ENCODE measurements around the gene LRP6. TPM values are rescaled to one million over a fixed set of nuclear protein-coding genes. Genes with fewer than 3 reads are reported as not detected.

The LRP6 gene
- total and polyA plus RNA-seq, 3 donors from 2014 or later: 11.5 to 42.6 (median 39.3) TPM

DNA sequence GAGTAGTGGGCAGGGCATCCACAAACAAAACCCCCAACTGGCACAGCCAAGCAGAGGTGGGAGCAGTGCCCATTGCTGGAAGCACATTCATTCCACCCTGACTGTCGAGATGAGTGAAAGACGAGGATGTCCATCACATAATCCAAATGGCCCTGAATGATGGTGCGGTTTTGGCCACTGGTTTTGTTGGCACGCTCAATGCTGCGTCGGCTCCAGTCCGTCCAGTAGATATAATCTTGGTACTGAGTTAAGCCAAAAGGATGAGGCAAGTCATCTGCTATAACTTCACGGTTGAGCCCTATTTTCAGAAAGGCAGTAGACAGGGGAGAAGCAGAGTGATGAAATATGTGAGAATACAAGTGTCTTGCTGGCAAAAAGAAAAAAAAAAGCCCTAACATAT lies 108.0 kb downstream of the LRP6 start:
- H3K27me3 ChIP-seq: no peaks in the 10 kb centered on the region
- no peaks in the 10 kb centered on the region for H3K4me1 ChIP-seq
- intact Hi-C loops (cut with DNase I; ENCODE audit: low total_unique reads): no loop called here
- H3K36me3 ChIP-seq (ENCODE audit: low read depth, missing control alignments): no peaks in the 10 kb centered on the region
- TF ChIP-seq POLR2A (IDR thresholded peaks at IDR 0.05): no peak
- no peak for TF ChIP-seq CTCF (IDR thresholded peaks at IDR 0.05)
- WGBS, 2 donors: 88 to 90% methylated on average over 8 of the region's 8 CpGs
- no peak overlapping the region for H3K4me3 ChIP-seq
- no peak overlapping the region for H3K27ac ChIP-seq
- DNase-seq: no peak
- no peaks in the 10 kb centered on the region for H3K9me3 ChIP-seq

- no peak overlapping the region for H3K27ac ChIP-seq
- WGBS, 2 donors: 89 to 94% methylated on average over 1 of the region's 1 CpG
Observed at GRCh38 chr12:12157424-12157823, 109.4 kb downstream of the LRP6 start.

DNA sequence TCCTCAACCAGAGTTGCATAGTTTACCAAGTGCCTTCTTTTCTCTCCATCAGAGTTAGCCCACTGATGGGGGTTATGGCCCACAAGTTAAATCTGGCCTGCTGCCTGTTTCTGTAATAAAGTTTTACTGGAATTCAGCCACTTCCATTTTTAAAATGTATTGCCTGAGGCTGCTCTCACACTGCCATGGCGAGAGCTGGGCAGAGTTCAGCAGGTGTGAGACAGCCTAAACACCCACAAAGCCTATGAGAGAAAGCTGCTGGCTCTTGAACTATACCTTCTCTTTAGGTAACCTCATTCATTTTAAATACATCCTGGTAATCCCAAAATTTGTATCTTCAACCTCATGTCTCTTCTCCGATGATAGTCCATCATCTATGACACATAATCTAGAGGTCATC lies 110.0 kb downstream of the LRP6 start:
- Histone ChIP-seq H3K9me3 (no peaks in the 10 kb centered on the region), H3K27me3 (no peaks in the 10 kb centered on the region), H3K27ac (no peak overlapping the region), H3K4me1 (no peaks in the 10 kb centered on the region), H3K4me3 (no peak overlapping the region), H3K36me3 (ENCODE audit: low read depth, missing control alignments) (no peaks in the 10 kb centered on the region)
- TF ChIP-seq POLR2A (IDR thresholded peaks at IDR 0.05) (no peak), CTCF (IDR thresholded peaks at IDR 0.05) (no peak)
- 92 to 97% methylated on average over 2 of the region's 2 CpGs for WGBS, 2 donors
- intact Hi-C loops (cut with DNase I; ENCODE audit: low total_unique reads): no loop called here
- no peak for DNase-seq

More at GRCh38 chr12:12157424-12157823, 109.4 kb downstream of the LRP6 start:
- intact Hi-C loops (cut with DNase I; ENCODE audit: low total_unique reads): no loop called here
- H3K4me1 ChIP-seq: no peaks in the 10 kb centered on the region
- no peak overlapping the region for H3K4me3 ChIP-seq
- no peak for DNase-seq
- H3K9me3 ChIP-seq: no peaks in the 10 kb centered on the region
- no peaks in the 10 kb centered on the region for H3K27me3 ChIP-seq
- TF ChIP-seq CTCF (IDR thresholded peaks at IDR 0.05): no peak
- no peak for TF ChIP-seq POLR2A (IDR thresholded peaks at IDR 0.05)
- no peaks in the 10 kb centered on the region for H3K36me3 ChIP-seq (ENCODE audit: low read depth, missing control alignments)

- Histone ChIP-seq H3K27me3 (no peaks in the 10 kb centered on the region), H3K27ac (no peak overlapping the region), H3K4me3 (no peak overlapping the region), H3K4me1 (no peaks in the 10 kb centered on the region), H3K9me3 (no peaks in the 10 kb centered on the region), H3K36me3 (ENCODE audit: low read depth, missing control alignments) (no peaks in the 10 kb centered on the region)
- WGBS, 2 donors: 89 to 92% methylated on average over 6 of the region's 6 CpGs
- DNase-seq: no peak
- intact Hi-C loops (cut with DNase I; ENCODE audit: low total_unique reads): no loop called here
- TF ChIP-seq CTCF (IDR thresholded peaks at IDR 0.05): no peak
- TF ChIP-seq POLR2A (IDR thresholded peaks at IDR 0.05): no peak
Observed at GRCh38 chr12:12156116-12156515, 110.7 kb downstream of the LRP6 start.

DNA sequence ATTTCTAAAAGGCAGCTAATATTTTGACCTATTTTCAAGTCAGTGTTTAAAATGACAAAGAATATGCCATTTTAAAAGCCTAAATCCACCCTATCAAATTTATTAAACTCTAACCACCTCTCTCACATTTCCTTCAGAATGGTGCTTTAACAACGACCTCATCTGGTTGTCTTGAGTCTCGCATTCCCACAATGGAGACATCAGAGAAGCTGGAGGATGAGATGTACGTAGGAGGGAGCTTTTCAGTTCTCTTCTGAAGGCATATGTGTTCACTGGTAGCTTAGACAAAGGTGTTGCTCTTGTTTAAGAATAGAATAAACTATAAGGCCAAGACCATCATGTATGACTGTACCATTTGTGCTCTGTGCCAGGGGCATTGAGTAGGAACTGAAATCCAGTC lies 113.2 kb downstream of the LRP6 start:
- no peaks in the 10 kb centered on the region for H3K9me3 ChIP-seq
- intact Hi-C loops (cut with DNase I; ENCODE audit: low total_unique reads): no loop called here
- 76 to 86% methylated on average over 3 of the region's 3 CpGs for WGBS, 2 donors
- no peak overlapping the region for H3K27ac ChIP-seq
- TF ChIP-seq POLR2A (IDR thresholded peaks at IDR 0.05): no peak
- no peaks in the 10 kb centered on the region for H3K36me3 ChIP-seq (ENCODE audit: low read depth, missing control alignments)
- no peak for DNase-seq
- H3K4me1 ChIP-seq: no peaks in the 10 kb centered on the region
- no peaks in the 10 kb centered on the region for H3K27me3 ChIP-seq
- no peak overlapping the region for H3K4me3 ChIP-seq
